ENCODE measurements around the gene SCAP.
A peak's percentile ranks its signal among the peaks of the same experiment; 100 is the strongest.
"Not testable (repeated sequence)": the region's sequence is repeated elsewhere in the genome, so short reads cannot be mapped to it uniquely, and the experiment has no call there.

SCAP gene

GRCh38 chr3:47479826-47480160 is 4.1 kb upstream of the SCAP start:
- no peak for FAIRE-seq

DNA sequence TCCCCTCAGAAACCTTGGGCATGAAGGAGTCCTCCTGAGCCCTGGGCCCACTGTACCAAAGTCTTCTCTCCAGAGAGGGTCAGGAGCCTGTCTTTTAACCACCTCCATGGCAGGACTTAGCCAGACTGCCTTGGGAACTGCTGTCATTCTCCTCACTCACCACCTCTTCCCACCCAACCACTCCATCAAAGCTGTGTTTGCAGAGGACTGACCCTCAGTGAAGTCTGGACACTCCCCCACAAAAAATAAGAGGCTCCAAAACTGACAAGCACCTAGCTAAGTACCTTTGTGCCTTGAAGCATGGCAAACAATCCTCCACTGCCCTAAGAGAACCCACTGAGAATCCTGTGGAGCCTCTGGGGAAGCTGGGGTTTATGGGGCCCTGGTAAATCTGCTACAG is 2.3 kb upstream of the SCAP start:
- no peak for FAIRE-seq

GRCh38 chr3:47476644-47477199 is 981 bp upstream of the SCAP start:
- no peak for FAIRE-seq

DNA sequence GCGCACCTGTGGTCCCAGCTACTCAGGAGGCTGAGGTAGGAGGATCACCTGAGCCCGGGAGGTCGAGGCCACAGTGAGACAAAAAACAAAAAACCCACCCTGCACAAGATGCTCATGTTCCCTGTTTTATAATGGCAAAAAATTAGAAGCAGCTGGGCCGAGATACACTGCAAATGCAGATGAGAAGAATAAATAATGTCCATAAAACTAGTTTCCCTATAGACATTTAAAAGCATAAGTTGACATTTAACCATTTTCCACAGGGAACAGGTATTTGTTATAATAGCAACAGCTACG is 537 bp upstream of the SCAP start:
- FAIRE-seq, result no peak

DNA sequence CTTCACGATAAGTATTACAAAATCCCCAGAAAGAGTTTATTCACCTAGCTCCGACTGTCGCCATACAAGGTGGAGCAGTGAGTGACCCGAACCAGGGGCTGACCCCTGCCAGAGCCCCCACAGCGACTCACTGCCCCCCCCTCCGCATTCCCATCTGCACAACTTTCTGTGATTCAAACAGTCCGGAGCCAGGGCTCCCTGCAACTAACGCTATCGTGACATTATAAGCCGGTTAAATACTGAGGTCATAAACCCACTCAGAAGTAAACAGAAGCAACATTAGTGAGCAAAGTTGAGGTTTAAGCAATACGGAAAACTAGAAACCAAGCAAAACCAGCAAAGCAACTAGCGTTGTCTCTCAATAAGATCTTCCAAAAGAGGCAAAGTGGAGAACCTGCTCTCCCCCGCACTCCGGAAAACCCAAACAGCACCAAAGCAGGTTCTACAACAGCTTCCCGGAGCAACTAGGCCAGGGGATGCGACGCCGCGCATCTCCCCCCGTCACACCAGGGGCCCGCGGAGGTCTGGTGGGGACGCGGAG is 642 bp downstream of the SCAP start:
- FAIRE-seq, result no peak

GRCh38 chr3:47473391-47473790 is 2.4 kb downstream of the SCAP start:
- FAIRE-seq, result no peak

DNA sequence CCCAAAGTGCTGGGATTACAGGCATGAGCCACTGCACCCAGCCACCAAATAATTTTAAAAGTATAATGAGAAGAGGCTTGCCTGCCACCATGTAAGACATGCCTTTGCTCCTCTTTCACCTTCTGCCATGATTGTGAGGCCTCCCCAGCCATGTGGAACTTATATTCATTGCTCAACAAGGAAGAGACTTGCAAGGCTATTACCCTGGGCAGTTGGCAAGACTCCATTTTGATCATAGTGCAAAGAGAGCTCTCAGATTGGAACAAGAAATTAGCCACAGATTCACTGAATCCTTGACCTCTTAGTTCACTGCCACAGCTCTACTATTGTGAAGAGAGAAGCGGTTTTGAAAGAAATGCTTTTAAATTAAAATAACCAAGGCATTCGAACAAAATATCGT is 6.1 kb downstream of the SCAP start:
- FAIRE-seq, result no peak

DNA sequence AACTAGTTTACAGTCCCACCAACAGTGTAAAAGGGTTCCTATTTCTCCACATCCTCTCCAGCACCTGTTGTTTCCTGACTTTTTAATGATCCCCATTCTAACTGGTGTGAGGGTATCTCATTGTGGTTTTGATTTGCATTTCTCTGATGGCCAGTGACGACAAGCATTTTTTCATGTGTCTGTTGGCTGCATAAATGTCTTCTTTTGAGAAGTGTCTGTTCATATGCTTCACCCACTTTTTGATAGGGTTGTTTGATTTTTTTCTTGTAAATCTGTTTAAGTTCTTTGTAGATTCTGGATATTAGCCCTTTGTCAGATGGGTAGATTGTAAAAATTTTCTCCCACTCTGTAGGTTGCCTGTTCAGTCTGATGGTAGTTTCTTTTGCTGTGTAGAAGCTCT is 7.4 kb downstream of the SCAP start:
- FAIRE-seq, result not testable (repeated sequence)

- no peak for FAIRE-seq
These were observed 11.2 kb downstream of the SCAP start for GRCh38 chr3:47464588-47464987.

DNA sequence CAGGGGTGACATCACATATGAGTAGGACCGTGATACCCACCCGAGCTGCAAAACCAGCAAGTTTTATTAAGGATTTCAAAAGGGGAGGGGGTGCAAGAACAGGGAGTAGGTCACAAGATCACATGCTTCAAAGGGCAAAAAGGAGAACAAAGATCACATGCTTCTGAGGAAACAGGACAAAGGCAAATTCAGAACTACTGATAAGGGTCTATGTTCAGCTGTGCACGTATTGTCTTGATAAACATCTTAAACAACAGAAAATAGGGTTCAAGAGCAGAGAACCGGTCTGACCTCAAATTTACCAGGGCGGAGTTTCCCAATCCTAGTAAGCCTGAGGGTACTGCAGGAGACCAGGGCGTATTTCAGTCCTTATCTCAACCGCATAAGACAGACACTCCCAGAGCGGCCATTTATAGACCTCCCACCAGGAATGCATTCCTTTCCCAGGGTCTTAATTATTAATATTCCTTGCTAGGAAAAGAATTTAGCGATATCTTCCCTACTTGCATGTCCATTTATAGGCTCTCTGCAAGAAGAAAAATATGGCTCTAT is 16.1 kb downstream of the SCAP start:
- not testable (repeated sequence) for FAIRE-seq

- no peak for FAIRE-seq
These were observed 18.8 kb downstream of the SCAP start for GRCh38 chr3:47456984-47457383.

DNA sequence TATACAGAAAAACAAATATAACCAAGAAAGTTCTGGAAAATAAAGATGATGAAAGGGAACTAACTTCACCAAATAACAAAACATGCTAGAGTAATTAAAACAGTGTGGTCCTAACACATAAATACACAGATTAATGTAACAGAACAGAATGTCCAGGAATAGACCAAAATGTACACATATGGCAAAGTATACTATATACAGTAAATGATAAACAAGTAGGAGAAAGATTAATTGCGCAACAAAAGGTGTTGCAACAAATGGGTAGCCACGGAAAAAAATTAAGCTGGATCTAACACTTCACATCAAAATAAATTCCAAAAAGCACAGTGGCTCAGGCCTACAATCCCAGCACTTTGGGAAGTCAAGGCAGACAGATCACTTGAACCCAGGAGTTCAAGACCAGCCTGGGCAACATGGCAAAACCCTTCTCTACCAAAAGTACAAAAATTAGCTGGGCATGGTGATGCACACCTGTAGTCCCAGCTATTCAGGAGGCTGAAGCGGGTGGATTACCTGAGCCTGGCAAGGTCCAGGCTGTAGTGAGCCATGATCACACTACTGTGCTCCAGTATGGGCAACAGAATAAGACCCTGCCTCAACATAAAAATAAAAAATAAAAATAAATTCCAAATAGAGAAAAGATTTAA is 19.8 kb downstream of the SCAP start:
- FAIRE-seq, result no peak

- no peak for FAIRE-seq
These were observed 23.1 kb downstream of the SCAP start for GRCh38 chr3:47452453-47453215.

DNA sequence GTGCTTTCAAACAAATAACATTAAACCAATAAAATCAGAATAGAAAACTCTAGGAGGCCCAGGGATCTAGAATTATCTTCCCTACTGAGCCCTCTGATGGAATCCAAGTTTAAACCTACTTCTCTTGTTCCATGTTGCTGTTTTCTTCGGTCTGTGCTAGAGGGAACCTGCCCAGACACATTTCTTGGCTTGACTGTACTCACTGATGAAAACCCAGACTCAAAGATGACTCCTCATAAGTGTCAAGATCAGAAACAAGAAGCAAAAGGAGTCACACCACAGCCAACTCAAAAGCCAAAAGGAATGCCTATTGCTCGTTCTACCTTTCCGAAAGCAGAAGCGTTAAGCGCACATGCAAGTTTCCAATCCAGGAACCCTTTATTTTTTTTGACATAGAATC is 31.6 kb downstream of the SCAP start:
- no peak for FAIRE-seq

- FAIRE-seq, result peak; percentile 78
These were observed 32.1 kb downstream of the SCAP start for GRCh38 chr3:47443611-47443995.

- no peak for FAIRE-seq
These were observed 33.8 kb downstream of the SCAP start for GRCh38 chr3:47441796-47442551.

- no peak for FAIRE-seq
These were observed 35.6 kb downstream of the SCAP start for GRCh38 chr3:47440131-47440530.

DNA sequence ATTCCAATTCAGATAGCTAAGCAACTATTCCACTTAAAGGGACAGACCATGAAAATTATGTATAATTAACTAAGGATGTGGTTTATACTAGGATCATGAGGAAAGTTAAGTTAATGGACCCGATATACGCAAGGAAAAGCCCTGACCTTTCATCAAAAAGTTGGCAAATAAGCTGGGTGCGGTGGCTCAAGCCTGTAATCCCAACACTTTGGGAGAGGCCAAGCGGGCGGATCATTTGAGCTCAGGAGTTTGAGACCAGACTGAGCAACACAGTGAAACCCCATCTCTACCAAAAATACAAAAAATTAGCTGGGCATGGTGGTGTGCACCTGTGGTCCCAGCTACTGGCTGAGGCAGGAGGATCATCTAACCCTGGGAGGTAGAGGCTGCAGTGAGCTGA is 39.6 kb downstream of the SCAP start:
- no peak for FAIRE-seq

DNA sequence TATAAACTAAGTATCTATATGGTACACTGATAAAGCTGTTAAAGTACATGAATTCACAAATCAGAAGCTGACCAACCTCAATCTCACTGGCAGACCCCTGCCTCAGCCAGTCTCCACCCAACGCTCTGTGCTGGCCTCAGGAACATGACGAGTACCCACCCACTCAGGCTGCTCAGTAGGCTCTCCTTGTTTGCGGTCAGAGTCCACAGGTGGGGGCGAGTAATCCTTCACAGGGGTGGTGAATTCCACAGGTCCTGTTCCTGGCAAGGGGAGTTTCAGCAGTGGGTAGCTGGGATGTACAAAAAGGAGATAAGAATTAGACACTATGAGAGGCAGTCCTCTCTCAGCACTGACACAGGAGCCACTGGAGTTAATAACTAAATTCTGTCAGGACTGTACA is 40.9 kb downstream of the SCAP start:
- FAIRE-seq, result no peak

- FAIRE-seq, result no peak
These were observed 41.9 kb downstream of the SCAP start for GRCh38 chr3:47433796-47434195.

- FAIRE-seq, result no peak
These were observed 43.1 kb downstream of the SCAP start for GRCh38 chr3:47432673-47433072.

GRCh38 chr3:47431225-47431624 is 44.5 kb downstream of the SCAP start:
- no peak for FAIRE-seq

- no peak for FAIRE-seq
These were observed 45.1 kb downstream of the SCAP start for GRCh38 chr3:47430606-47431005.

All from G401.6 (cell line).